ENCODE data around the gene PPM1F. TPM values are rescaled to one million over a fixed set of nuclear protein-coding genes. Genes with fewer than 3 reads are reported as not detected.

Gene PPM1F
- total and polyA plus RNA-seq, 2 donors from 2014 or later = 13.8 to 42.5 TPM

- Histone ChIP-seq H3K27me3 (ENCODE audit: control insufficient read depth, insufficient read depth, low read length) (no peaks in the 10 kb centered on the region), H3K9me3 (ENCODE audit: control insufficient read depth in 2 of 3, insufficient read depth in 1 of 3, low read length in 3 of 3) (no peaks in the 10 kb centered on the region), H3K27ac (ENCODE audit: low read depth in 2 of 2, low read length in 2 of 2) (no peak overlapping the region), H3K4me1 (ENCODE audit: control insufficient read depth in 2 of 3, insufficient read depth in 2 of 3, low read depth in 1 of 3, low read length in 3 of 3) (no peaks in the 10 kb centered on the region), H3K36me3 (ENCODE audit: control insufficient read depth in 2 of 3, insufficient read depth in 3 of 3, low read length in 3 of 3) (no peaks in the 10 kb centered on the region), H3K4me3 (ENCODE audit: low read length in 3 of 3) (no peak overlapping the region), H3K9ac (ENCODE audit: low read length in 3 of 3) (no peak overlapping the region)
- DNase-seq (no peak), FAIRE-seq (no peak)
- intact Hi-C loops (cut with DNase I) = no loop called here
- TF ChIP-seq, protein P1, sequence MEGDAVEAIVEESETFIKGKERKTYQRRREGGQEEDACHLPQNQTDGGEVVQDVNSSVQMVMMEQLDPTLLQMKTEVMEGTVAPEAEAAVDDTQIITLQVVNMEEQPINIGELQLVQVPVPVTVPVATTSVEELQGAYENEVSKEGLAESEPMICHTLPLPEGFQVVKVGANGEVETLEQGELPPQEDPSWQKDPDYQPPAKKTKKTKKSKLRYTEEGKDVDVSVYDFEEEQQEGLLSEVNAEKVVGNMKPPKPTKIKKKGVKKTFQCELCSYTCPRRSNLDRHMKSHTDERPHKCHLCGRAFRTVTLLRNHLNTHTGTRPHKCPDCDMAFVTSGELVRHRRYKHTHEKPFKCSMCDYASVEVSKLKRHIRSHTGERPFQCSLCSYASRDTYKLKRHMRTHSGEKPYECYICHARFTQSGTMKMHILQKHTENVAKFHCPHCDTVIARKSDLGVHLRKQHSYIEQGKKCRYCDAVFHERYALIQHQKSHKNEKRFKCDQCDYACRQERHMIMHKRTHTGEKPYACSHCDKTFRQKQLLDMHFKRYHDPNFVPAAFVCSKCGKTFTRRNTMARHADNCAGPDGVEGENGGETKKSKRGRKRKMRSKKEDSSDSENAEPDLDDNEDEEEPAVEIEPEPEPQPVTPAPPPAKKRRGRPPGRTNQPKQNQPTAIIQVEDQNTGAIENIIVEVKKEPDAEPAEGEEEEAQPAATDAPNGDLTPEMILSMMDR (IDR thresholded peaks at IDR 0.05; ENCODE audit: borderline replicate concordance, extremely low read depth, insufficient read depth) = no peak
Measured at GRCh38 chr22:21994881-21995444, 42.3 kb upstream of the PPM1F start.

- Histone ChIP-seq H3K4me3 (ENCODE audit: low read length in 3 of 3) (no peak overlapping the region), H3K36me3 (ENCODE audit: control insufficient read depth in 2 of 3, insufficient read depth in 3 of 3, low read length in 3 of 3) (no peaks in the 10 kb centered on the region), H3K9me3 (ENCODE audit: control insufficient read depth in 2 of 3, insufficient read depth in 1 of 3, low read length in 3 of 3) (no peaks in the 10 kb centered on the region), H3K9ac (ENCODE audit: low read length in 3 of 3) (no peak overlapping the region), H3K4me1 (ENCODE audit: control insufficient read depth in 2 of 3, insufficient read depth in 2 of 3, low read depth in 1 of 3, low read length in 3 of 3) (no peaks in the 10 kb centered on the region), H3K27me3 (ENCODE audit: control insufficient read depth, insufficient read depth, low read length) (no peaks in the 10 kb centered on the region), H3K27ac (ENCODE audit: low read depth in 2 of 2, low read length in 2 of 2) (no peak overlapping the region)
- intact Hi-C loops (cut with DNase I) = no loop called here
- FAIRE-seq (no peak), DNase-seq (no peak)
- TF ChIP-seq, protein P1 (IDR thresholded peaks at IDR 0.05; ENCODE audit: borderline replicate concordance, extremely low read depth, insufficient read depth) = no peak
Measured at GRCh38 chr22:21992593-21993237, 40.1 kb upstream of the PPM1F start.

- no peaks in the 10 kb centered on the region for H3K4me1 ChIP-seq (ENCODE audit: control insufficient read depth in 2 of 3, insufficient read depth in 2 of 3, low read depth in 1 of 3, low read length in 3 of 3)
- TF ChIP-seq, protein P1 (IDR thresholded peaks at IDR 0.05; ENCODE audit: borderline replicate concordance, extremely low read depth, insufficient read depth) = no peak
- H3K27me3 ChIP-seq (ENCODE audit: control insufficient read depth, insufficient read depth, low read length) = no peaks in the 10 kb centered on the region
- no peaks in the 10 kb centered on the region for H3K9me3 ChIP-seq (ENCODE audit: control insufficient read depth in 2 of 3, insufficient read depth in 1 of 3, low read length in 3 of 3)
- no peaks in the 10 kb centered on the region for H3K36me3 ChIP-seq (ENCODE audit: control insufficient read depth in 2 of 3, insufficient read depth in 3 of 3, low read length in 3 of 3)
- no peak overlapping the region for H3K9ac ChIP-seq (ENCODE audit: low read length in 3 of 3)
- intact Hi-C loops (cut with DNase I) = no loop called here
- DNase-seq = no peak
- H3K27ac ChIP-seq (ENCODE audit: low read depth in 2 of 2, low read length in 2 of 2) = no peak overlapping the region
- no peak overlapping the region for H3K4me3 ChIP-seq (ENCODE audit: low read length in 3 of 3)
- no peak for FAIRE-seq
Measured at GRCh38 chr22:21991774-21992173, 39.1 kb upstream of the PPM1F start.

DNA sequence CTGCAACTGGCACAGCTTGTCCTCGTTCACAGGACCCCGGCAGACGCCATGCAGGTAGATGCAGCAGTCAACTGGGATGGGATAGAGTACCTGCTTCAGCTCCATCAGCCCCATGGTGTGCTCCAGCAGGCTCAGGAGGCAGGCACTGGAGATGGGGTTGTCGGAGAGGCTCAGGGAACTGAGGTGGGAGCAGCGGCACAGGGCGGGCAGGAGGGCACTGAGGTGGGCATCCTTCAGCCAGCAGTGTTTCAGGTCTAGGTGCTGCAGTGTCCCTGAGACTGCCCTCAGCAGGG lies 38.6 kb upstream of the PPM1F start:
- H3K4me3 ChIP-seq (ENCODE audit: low read length in 3 of 3) = no peak overlapping the region
- no peak overlapping the region for H3K9ac ChIP-seq (ENCODE audit: low read length in 3 of 3)
- no peaks in the 10 kb centered on the region for H3K27me3 ChIP-seq (ENCODE audit: control insufficient read depth, insufficient read depth, low read length)
- no peak overlapping the region for H3K27ac ChIP-seq (ENCODE audit: low read depth in 2 of 2, low read length in 2 of 2)
- no peaks in the 10 kb centered on the region for H3K9me3 ChIP-seq (ENCODE audit: control insufficient read depth in 2 of 3, insufficient read depth in 1 of 3, low read length in 3 of 3)
- intact Hi-C loops (cut with DNase I) = no loop called here
- TF ChIP-seq, protein P1 (IDR thresholded peaks at IDR 0.05; ENCODE audit: borderline replicate concordance, extremely low read depth, insufficient read depth) = no peak
- peak in 1 of 5 donors; percentile 55 for DNase-seq
- FAIRE-seq = no peak
- H3K4me1 ChIP-seq (ENCODE audit: control insufficient read depth in 2 of 3, insufficient read depth in 2 of 3, low read depth in 1 of 3, low read length in 3 of 3) = no peaks in the 10 kb centered on the region
- no peaks in the 10 kb centered on the region for H3K36me3 ChIP-seq (ENCODE audit: control insufficient read depth in 2 of 3, insufficient read depth in 3 of 3, low read length in 3 of 3)
